GM19395 (cell line): ENCODE data around the gene MYH9.
"Not testable (repeated sequence)": the region's sequence is repeated elsewhere in the genome, so short reads cannot be mapped to it uniquely, and the experiment has no call there.

Source experiments
- ATAC-seq: cut with Tn5 transposase; IDR thresholded peaks from one replicate; pipeline ENCODE4 v1.9.1; 2021; ENCODE audit warnings: mild to moderate bottlenecking, moderate library complexity; ENCODE audit not compliant: unreplicated experiment

The MYH9 gene

DNA sequence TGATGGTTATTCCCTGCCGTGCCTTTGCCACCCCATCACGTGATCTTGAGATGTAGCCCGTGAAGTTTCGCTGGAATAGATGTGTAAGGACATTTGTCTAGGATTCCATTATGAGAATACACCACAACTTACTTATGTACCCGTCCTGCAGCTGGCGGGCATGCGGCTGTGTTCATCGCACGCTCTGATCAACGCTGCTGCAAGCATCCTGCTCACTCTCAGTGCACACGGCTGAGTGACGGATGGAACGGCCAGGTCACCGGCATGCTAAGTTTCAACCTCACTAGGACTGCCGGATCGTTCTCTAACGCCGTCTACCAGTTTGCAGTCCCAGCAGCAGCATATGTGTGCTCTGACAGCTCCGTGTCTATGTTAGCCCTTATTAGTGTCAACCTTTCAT lies 90.2 kb downstream of the MYH9 start:
- ATAC-seq: no peak

DNA sequence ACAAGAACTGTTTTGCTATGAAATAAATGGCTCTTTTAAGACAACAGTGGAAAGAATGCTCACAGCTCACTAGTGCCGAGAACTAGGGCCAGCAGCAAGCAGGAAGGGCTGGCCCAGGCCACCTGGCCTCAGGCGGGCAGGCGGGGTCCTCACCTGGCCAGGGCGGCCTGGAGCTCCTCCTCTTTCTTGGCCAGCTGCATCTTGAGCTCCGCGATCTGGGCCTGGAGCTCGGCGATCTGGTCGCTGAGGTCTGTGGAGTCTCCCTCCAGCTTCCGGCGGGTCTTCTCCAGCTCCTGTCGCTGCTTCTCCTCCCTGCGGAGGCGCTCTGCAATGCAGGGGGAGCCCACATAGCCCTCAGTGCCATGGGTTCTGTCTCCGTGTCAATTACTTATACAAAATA lies 91.1 kb downstream of the MYH9 start:
- ATAC-seq: no peak

DNA sequence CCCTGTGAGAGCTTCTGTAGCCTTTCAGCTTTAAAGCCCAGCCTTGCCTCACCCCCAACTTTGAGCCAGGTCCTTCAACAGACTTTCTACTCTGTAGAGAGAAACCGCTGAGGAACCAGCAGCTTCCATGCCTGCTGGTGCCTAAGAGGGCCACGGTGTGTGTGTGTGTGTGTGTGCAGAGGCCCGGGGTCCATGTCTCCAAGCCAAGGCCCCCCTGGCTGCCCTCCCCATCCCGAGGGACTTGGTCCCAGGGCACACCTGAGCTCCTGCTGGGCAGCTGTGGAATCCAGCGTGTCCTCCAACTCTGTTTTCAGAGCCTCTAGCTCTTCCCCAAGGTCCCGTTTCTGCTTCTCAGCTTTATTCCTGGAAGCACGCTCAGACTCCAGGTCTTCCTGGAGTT lies 92.5 kb downstream of the MYH9 start:
- ATAC-seq: no peak

DNA sequence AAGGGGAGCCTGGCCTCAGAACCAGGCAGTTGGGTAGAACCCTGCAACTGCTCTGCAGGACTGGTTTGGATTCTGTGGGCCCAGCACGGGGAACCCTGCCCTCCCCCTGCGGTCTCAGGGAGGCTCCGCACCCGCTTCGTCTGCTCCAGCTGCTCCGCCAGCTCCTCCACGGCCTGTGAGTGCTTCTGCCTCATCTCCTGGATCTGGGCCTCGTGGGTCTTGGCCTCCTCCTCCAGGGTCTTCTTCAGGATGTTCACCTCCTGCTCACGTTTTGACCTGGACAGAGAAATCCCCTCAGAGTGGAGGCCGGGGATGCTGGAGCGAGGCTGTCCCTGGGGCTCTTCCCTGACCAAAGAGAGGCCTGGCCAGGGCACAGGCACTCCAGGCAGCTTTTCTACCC lies 93.0 kb downstream of the MYH9 start:
- ATAC-seq: no peak

DNA sequence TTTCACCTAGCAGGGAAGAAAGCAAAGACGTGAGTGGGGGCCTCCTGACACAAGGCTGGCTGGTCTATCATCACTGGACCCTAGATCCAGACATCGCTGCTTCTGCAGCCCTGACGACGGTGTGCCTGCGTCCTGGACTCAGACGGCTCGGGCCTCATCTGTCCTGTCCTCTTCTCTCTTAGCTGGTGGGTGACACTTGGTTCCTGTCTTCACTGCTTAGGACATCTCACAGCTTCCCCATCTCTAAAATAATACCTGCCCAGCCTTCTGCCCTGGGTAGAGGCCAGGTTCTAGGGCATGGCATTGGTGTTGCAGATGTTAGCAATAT lies 93.5 kb downstream of the MYH9 start:
- no peak for ATAC-seq

DNA sequence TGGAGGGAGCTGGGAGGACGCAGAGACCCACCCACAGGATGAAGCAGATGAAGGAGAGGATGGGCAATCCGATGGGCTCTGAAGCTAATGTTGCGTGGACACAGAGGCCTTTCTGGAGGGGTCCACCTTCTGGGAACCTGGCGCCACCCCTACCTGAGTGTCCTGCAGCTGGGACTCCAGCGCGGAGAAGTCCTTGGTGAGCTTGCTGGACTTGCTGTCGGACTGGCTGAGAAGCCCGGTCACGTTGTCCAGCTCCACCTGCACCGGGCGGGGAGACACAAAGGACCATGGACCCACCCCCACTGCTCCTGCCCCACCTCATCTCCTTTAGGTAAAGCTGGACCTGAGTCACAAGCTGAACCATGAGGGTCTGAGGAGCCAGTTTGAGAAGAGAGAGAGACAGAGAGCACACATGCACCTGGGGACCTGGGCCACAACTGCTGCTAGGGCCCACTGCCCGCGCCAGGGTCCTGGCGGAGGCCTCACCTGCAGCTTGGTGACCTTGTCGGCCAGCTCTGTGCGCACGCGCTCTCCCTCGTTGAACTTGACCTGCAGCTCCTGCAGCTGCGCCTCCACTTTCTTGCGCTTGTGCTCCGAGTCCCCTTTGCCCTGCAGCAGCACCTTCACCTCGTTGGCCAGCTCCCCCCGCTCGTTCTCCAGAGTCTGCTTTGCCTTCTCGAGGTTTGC lies 94.0 kb downstream of the MYH9 start:
- ATAC-seq: no peak

DNA sequence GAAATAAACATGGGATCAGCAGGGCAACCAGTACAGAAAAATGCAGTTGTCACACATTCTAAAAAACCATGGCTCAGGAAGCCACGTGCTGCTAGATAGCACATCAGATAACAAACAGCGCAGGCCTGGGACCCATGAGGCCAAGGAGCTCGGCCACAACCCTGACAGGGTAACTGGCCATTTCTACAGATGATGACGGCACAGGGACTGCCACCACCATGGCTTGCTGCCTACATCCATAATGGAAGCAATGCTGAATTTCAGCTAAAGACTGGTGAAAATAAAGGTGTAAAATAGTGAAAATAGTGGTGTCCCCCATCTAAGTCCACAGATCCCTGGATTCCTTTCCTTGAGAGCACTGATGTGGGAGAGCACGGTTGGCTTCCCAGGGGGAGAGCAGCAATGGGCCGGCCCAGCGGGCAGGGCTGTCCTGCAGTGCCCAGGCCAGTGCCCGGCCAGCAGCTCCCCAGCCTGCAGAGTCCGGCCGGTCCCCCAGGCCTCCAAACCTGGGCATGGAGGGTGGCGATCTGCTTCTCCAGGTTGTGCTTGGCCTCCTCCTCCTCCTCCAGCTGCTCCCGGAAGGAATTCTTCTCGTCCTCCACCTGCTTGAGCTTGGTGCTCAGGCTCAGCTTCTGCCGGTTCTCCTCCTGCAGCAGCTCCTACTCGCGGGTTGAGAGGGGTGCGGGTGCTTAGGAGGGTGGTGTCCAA lies 94.8 kb downstream of the MYH9 start:
- ATAC-seq: no peak

DNA sequence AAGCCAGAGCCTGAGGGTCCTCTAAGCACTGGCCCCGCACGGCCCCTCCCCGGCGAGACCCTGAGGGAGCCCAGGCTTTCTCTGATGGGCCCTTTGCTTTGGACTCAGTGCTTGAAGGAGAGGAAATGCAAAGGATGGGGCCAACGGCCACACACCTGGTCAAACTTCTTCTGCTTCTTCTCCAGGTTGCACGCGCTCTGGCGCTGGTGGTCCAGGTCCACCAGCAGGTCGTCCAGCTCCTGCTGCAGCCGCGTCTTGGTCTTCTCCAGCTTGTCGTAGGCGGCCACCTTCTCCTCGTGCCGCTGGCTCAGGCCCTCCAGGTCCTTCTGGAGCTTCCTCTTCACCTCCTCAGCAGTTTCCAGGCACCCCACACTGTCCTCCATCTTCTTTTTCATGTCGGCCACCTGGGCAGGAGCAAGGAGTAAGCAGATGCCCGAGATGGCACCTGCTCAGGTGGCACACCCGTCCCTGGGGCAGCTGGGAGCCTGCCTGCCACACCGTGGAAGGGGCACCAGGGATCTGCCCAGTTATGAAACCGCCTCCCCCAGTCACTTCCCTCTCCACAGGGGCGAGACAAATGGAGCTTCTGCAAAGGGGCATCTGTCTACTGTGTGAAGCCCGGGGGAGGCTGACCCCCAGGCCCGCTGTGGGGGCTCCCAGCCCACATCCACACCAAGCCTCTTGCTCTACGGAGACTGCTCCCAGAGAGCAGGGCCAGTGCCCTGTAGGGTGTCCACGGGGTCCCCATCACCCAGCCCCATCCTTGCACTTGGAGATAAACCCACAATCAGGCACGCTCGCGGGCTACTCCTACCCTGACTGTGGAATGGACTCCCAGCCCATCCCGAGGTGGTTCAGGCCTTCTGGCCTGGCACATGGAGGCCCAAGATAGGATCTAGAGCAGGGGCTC lies 95.7 kb downstream of the MYH9 start:
- no peak for ATAC-seq

DNA sequence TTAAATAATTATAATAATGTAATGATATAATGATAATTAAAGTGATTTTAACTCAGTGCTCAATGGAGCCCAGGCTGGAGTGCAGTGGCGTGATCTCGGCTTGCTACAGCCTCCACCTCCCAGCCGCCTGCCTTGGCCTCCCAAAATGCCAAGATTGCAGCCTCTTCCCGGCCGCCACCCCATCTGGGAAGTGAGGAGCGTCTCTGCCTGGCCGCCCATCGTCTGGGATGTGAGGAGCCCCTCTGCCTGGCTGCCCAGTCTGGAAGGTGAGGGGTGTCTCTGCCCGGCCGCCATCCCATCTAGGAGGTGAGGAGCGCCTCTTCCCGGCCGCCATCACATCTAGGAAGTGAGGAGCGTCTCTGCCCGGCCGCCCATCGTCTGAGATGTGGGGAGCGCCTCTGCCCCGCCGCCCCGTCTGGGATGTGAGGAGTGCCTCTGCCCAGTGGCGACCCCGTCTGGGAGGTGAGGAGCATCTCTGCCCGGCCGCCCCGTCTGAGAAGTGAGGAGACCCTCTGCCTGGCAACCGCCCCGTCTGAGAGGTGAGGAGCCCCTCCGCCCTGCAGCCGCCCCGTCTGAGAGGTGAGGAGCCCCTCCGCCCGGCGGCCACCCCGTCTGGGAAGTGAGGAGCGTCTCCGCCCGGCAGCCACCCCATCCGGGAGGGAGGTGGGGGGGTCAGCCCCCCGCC lies 97.2 kb downstream of the MYH9 start:
- not testable (repeated sequence) for ATAC-seq

DNA sequence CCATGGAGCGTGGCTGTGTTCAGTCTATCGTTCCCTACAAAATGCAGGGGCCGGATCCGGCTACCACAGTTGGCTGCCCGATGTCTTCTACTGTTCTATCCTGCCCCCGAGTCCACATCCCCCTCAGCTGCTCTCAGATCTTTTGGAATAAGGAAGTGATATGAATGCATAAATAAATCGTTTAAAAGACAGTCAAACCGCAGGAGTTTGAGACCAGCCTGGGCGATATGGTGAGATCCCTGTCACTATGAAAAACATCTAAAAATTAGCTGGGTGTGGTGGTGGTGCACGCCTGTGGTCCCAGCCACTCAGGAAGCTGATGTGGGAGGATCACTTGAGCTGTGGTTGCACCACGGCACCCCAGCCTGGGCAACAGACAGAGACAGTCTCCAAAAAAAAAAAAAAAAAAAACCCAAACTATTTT lies 97.8 kb downstream of the MYH9 start:
- not testable (repeated sequence) for ATAC-seq

DNA sequence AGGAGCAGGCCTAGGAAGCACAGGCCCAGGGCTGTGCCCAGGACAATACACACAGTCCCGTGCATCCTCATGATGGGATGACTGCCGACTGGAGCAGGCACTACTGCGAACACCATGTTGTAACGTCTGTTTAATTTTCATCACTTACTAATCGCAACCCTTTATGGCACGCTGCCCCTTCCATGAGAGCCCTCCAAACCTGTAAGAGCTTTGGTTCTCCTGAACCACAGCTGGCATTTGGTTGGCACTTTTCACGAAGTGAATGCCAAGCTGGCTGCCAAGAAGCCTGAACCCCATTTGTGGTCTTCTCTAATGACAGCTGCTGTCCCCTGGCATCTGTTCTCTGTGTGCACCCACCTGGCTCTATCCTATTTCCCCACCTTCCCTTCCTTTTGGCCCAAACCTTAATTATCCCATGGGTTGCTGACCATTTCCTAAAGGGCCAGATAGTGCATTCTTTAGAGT lies 98.3 kb downstream of the MYH9 start:
- ATAC-seq: no peak

DNA sequence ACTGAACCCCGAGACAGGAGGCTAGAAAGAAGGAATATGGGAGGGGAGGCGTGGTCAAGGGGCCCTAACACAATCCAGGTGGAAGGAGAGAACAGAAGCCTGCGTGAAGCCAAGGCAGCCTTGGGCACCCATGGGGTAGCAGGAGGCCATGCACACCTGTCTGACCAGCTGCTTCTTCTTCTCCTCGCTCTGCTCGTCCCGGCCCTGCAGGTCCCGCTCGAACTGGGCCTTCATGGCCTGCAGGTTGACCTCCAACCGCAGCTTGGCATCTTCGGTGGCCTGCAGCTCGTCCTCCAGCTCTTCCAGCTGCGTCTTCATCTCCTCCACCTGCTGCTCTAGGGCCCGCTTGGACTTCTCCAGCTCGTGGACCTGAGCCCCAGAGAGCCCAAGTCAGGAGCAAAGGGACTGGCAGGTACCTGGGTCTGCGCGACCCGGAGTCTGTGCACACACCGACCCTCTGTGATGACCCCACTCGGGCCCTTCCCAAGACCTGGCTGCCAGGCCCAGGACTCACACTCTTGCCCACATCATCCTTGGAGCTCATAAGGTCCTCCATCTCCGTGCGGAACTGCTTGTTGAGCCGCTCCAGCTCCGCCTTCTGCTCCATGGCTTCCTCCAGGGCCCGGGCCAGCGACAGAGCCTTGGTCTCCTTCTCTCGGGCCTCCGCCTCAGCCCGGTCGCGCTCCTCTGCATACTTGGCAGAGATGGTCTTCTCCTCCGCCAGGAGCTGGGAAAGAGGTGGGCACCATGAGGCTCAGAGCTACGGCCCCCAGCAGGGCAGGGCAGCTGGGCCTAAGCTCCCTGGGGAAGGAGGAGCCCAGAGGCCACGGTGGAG lies 99.0 kb downstream of the MYH9 start:
- no peak for ATAC-seq

DNA sequence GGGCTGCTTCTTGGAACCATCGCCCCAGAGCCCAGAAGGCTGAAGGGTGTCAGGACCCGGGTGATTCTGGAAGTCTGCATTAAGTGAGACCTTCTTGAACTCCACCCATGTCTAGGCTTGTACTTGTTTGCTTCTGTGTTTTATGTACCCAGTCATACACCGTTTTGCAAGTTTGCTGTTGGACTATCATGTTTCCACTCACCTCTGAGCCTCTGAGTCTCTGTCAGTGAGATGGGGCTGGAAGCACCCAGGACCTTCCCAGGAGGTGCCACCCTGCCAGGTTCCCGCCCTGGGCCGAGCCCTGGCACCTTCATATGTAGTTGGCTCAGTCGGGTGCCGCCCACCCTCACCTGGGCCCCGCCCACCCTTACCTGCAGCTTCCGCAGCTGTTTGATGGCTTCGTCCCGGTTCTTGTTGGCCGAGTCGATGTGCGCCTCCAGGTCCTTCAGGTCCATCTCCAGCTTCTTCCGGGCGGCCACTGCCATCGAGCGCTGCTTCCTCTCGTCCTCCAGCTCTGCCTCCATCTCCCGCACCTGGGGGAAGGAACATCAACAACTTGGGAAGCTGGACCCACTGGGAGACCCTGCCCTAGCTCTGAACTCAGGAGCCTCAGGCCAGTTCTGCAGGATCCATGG lies 99.8 kb downstream of the MYH9 start:
- no peak for ATAC-seq

DNA sequence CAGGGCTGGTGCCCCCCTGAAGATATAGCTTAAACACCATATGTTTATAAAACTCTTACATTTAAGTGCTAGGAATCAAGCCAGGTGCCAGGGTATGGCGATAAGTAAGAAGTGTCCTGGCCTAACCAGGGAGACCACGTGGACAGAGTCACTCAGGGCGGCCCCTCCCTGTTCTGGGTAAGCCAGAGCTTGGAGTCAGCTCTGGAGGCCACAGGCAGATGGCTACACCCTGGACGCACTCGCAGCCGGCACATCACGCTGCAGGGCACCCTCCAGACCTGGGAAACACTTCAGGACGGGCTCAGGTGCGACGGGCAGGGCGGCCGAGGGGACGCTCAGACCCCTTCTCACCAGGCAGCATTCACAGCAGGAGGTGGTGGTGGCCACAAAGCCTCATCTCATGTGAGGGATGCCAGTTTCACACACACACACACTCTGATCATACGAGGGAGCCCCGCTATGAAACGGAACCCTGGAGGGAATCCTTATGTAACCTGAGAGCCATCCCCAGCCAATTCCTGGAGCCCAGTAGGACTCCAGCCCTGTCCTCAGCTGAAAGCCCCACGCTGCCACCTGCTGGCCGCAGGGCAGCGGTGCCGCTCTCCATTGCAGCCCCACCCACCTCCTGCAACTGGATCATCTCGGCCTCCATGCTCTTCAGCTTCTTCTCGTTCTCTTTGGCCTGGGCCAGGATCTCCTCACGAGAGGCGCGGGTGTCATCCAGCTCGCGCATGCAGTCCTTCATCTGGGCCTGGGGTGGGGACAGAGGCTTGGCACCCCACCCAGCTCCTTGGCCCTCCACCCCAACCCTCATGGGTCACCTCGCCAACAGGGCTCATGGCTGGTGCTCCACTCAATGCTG lies 101.4 kb downstream of the MYH9 start:
- ATAC-seq: no peak

DNA sequence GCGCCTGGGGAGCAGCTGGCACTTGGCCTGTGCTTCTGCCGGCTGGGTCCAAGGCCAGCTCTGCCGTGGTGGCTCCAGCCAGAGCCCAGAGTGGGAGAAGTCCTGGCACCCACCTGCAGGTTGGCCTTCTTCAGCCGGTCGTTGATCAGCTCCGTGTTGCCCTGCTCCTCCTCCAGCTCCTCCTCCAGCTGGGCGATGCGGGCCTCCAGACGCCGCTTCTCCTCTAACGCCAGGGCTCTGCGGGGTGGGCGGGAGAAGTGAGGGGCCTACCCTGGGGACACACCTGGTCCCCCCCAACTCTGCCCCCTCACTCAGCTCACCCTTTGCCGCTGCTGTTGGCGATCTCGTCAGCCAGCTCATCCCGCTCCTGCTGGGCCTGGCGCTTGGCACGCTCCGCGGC lies 102.2 kb downstream of the MYH9 start:
- no peak for ATAC-seq

DNA sequence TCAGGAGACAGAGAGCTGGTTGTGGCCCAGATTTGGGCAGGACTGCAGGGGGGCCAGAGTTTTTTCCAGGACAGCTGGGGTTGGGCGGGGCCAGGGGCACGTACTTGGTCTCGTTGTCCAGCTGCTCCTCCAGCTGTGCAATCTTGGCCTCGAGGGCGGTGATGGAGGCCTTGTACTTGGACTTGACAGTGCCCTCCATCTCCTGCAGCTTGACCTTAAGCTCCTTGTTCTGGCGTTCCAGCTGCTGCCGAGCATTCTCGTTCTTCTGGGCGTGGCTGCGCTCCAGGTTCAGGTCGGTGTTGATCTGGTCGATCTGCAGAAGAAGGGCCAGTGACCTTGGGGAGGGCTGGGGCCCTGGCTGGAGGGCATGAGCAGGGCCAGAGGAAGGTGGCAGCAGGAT lies 102.8 kb downstream of the MYH9 start:
- no peak for ATAC-seq

DNA sequence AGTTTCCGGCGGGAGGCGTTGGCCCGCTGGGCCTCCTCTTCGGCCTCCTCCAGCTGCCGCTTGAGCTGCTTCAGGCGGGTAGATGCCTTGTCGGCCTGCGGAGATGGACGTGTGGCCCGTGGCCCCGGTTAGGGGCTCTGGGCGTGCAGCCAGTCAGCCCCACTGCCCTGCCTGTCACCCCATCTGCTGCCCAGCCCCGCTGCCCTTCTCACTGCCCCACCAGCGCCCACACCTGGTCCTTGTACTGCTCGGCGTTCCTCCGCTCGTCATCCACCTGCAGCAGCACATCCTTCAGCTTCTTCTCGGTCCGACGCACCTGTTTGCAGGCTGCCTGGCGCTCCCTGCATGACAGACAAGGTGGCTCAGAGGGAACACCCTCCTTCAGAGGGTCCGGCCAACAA lies 103.6 kb downstream of the MYH9 start:
- ATAC-seq: no peak

DNA sequence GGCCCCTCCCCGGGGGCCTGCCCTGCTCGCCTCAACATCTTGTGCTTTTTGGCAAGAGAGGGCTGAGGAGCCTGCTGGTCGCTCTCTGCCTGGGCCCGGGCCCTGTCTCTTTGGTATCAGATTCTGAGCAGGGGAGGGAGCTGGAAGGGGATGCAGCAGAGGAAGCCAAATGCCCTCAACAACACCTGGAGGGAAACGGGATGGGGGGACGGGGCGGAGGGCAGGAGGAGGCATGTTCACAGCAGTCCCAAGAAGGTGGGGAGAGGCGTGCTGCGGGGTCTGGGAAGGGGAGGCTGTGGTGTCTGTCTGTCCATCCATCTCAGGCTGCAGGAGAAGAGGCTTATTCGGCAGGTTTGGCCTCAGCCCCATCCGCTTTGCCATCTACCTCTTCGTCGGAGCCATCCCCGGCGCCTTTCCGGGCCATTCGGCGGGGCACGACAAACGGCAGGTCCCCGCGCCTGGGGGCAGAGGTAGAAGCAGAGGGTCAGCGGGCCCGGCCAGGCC lies 105.4 kb downstream of the MYH9 start:
- no peak for ATAC-seq
